ENCODE results near the gene RNF169. TPM values are rescaled to one million over a fixed set of nuclear protein-coding genes. Genes with fewer than 3 reads are reported as not detected.
"Not testable (repeated sequence)": the region's sequence is repeated elsewhere in the genome, so short reads cannot be mapped to it uniquely, and the experiment has no call there.

The RNF169 gene
- total and polyA plus RNA-seq, 2 donors, result 6.4 to 35.8 TPM

DNA sequence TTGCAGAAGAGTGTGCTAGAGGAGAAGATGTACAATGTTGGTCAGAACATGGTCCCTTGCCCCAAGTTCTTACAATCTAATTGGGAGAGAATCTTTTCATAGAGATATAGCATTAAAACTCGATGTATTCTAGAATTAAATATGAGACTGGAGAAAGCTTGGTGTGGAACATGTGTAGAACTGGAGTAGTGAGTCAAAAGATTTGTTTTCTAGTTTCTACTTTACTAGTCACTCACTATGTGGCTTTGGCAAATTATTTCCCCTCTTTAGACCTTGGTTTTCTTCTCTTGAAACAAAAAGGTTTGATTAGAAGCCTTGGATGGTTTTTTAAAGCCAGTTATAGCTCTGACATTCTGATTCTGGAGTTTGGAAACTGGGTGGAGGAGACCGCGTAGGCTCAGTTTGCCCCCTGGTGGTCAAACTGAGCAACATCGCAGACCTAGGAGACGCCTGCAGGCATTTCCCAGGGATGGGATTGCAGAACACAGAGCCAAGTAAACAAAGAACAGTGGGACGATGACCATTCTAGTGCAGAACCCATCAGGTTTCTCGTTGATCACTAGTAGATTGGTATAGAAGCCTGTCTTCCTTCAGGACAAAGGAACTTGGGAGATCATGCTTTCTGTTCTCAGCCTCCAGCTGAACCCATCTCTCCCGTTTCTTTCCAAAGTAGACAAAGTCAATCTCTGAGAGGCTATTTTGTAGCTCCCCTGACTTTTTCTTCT, 8.9 kb upstream of the RNF169 start:
- Histone ChIP-seq H3K4me1 (ENCODE audit: insufficient read depth) (no peaks in the 10 kb centered on the region), H3K27ac (ENCODE audit: low read depth) (no peak overlapping the region), H3K4me3 (ENCODE audit: low read depth, low read length) (no peak overlapping the region), H3K36me3 (ENCODE audit: insufficient read depth) (no peaks in the 10 kb centered on the region)
- DNase-seq (ENCODE audit: extremely low spot score), result no peak
- WGBS, result 23% methylated on average over 8 of the region's 8 CpGs

DNA sequence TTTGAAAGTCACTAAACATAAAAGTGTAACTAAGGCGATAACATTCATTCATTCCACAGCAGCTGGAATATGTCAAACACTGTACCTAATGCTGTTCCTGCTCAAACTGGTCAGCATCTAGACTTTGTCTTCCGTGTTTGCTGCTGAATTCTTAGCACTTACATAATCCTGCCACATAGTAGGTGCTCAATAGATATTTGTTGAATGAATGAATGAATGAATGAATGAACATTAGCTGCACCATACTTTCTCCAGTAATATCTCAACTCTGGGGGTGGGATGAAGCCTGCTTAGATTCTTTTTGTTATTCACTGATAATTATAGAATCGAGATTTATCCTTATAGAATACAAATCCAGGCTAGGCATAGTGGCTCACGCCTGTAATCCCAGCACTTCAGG, 6.6 kb upstream of the RNF169 start:
- H3K27ac ChIP-seq (ENCODE audit: low read depth), result no peak overlapping the region
- no peaks in the 10 kb centered on the region for H3K4me1 ChIP-seq (ENCODE audit: insufficient read depth)
- 71% methylated on average over 4 of the region's 4 CpGs for WGBS
- DNase-seq (ENCODE audit: extremely low spot score), result no peak
- no peaks in the 10 kb centered on the region for H3K36me3 ChIP-seq (ENCODE audit: insufficient read depth)
- no peak overlapping the region for H3K4me3 ChIP-seq (ENCODE audit: low read depth, low read length)

- Histone ChIP-seq H3K27ac (ENCODE audit: low read depth) (no peak overlapping the region), H3K4me3 (ENCODE audit: low read depth, low read length) (no peak overlapping the region), H3K4me1 (ENCODE audit: insufficient read depth) (peaks cover 3% of the 10 kb centered on the region), H3K36me3 (ENCODE audit: insufficient read depth) (no peaks in the 10 kb centered on the region)
- no peak for DNase-seq (ENCODE audit: extremely low spot score)
These were observed 5.0 kb upstream of the RNF169 start for GRCh38 chr11:74743640-74744039.

GRCh38 chr11:74744277-74744676, 4.4 kb upstream of the RNF169 start:
- H3K4me3 ChIP-seq (ENCODE audit: low read depth, low read length), result no peak overlapping the region
- WGBS, result 55% methylated on average over 4 of the region's 4 CpGs
- no peak overlapping the region for H3K27ac ChIP-seq (ENCODE audit: low read depth)
- no peak for DNase-seq (ENCODE audit: extremely low spot score)
- H3K36me3 ChIP-seq (ENCODE audit: insufficient read depth), result no peaks in the 10 kb centered on the region
- peaks cover 3% of the 10 kb centered on the region for H3K4me1 ChIP-seq (ENCODE audit: insufficient read depth)

DNA sequence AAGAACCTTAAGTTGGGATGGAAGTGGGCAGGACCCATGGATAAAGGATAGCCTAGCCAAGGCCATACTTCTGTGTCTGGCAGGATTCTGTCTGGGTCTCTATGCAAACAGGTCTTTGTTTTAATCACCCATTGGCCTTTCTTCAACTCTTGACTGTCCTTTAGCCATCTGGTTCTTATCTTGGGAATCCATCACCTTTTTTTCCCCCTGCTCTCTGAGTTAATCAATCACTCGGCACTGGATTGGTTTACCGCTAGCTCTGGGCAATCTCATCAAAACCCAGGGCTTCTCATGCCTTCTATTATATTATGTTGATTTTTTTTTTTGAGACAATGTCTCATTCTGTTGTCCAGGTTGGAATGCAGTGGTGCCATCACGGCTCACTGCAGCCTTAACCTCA, 1.8 kb upstream of the RNF169 start:
- H3K4me3 ChIP-seq (ENCODE audit: low read depth, low read length), result no peak overlapping the region
- peaks cover 5% of the 10 kb centered on the region for H3K4me1 ChIP-seq (ENCODE audit: insufficient read depth)
- H3K27ac ChIP-seq (ENCODE audit: low read depth), result no peak overlapping the region
- 95% methylated on average over 3 of the region's 3 CpGs for WGBS
- H3K36me3 ChIP-seq (ENCODE audit: insufficient read depth), result peaks cover 2% of the 10 kb centered on the region
- DNase-seq (ENCODE audit: extremely low spot score), result no peak

GRCh38 chr11:74749127-74749964, 697 bp downstream of the RNF169 start:
- peak; percentile 23 for DNase-seq (ENCODE audit: extremely low spot score)
- Histone ChIP-seq H3K4me1 (ENCODE audit: insufficient read depth) (peaks cover 5% of the 10 kb centered on the region), H3K36me3 (ENCODE audit: insufficient read depth) (peaks cover 2% of the 10 kb centered on the region), H3K4me3 (ENCODE audit: low read depth, low read length) (peak overlapping the region; percentile 96), H3K27ac (ENCODE audit: low read depth) (peak overlapping the region; percentile 91)
- under 1% methylated on average over 63 of the region's 63 CpGs for WGBS

DNA sequence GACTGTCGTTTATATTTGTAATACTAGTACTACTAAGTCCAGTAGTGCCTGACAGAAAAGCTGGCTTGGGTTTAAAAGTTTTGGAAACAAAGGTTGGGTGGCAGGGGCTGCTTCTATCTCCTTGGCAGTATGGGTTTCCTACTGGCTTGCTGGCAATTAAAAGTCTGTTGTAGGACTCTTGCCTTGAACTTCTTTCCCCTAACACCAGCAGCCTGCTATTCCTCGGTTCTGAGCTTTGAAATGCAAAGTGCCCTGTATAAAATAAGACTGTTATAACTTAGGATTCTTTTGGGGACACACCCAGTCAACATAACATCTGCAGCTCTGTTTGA, 1.3 kb downstream of the RNF169 start:
- 5% methylated on average over 2 of the region's 2 CpGs for WGBS
- H3K27ac ChIP-seq (ENCODE audit: low read depth), result no peak overlapping the region
- peaks cover 5% of the 10 kb centered on the region for H3K4me1 ChIP-seq (ENCODE audit: insufficient read depth)
- H3K4me3 ChIP-seq (ENCODE audit: low read depth, low read length), result peak overlapping the region; percentile 96
- DNase-seq (ENCODE audit: extremely low spot score), result no peak
- H3K36me3 ChIP-seq (ENCODE audit: insufficient read depth), result peaks cover 2% of the 10 kb centered on the region

DNA sequence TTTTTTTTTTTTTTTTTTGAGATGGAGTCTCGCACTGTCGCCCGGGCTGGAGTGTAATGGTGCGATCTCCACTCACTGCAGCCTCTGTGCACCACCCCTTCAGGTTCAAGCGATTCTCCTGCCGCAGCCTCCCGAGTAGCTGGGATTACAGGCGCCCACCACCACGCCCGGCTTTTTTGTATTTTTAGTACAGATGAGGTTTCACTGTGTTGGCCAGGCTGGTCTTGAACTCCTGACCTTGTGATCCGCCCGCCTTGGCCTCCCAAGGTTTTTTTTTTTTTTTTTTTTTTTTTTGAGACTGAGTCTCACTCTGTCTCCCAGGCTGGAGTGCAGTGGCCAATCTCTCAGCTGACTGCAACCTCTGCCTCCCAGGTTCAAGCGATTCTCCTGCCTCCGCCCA, 1.9 kb downstream of the RNF169 start:
- WGBS, result 95% methylated on average over 14 of the region's 14 CpGs
- not testable (repeated sequence) for DNase-seq (ENCODE audit: extremely low spot score); H3K36me3 ChIP-seq (ENCODE audit: insufficient read depth); H3K4me1 ChIP-seq (ENCODE audit: insufficient read depth); H3K27ac ChIP-seq (ENCODE audit: low read depth); H3K4me3 ChIP-seq (ENCODE audit: low read depth, low read length)

DNA sequence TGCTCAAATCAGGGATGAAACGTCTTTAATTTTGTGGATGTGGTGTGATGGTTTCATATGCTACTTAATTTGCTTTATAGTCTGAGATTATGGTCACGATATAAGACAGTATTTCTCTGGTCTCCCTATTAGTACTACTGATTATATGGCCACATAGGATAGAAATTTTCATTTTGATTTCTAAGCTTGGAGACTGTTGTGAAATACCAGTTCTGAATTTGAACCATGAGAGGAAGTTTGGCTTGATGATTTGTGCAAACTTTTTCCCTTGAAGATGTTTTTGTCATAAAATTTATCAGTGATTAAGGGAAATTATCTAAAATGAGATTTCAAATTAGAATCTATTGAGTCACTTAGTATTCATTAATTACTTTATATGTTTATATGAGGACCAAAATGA, 2.7 kb downstream of the RNF169 start:
- WGBS, result 87% methylated on average over 2 of the region's 2 CpGs
- DNase-seq (ENCODE audit: extremely low spot score), result no peak
- peaks cover 5% of the 10 kb centered on the region for H3K4me1 ChIP-seq (ENCODE audit: insufficient read depth)

DNA sequence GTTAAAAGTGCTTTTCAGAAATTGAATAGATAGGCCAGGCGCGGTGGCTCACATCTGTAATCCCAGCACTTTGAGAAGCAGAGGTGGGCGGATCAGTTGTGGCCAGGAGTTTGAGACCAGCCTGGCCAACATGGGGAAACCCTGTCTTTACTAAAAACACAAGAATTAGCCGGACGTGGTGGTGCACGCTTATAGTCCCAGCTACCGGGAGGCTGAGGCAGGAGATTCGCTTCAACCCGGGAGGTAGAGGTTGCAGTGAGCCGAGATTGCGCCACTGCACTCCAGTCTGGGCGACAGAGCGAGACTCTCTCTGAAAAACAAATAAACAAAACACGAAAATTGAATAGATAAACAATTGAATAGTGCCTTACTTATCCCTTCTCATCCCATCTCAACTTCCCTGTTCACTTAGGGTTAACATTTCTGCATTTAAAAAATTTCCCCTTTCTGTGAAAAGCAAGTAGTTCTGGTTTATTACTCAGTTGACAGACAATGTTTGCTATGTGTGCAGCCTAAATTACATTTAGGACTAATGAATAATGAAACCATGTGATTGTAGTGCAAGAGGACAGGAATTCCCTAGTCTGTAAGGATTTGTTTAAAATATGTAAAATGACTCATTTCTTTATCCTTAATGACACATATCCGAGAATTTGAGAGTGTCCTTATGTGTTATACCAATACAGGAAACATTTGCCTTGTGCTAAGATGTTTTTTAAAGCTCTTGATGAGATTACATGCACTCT, 6.0 kb downstream of the RNF169 start:
- WGBS, result 73% methylated on average over 15 of the region's 15 CpGs
- peaks cover 2% of the 10 kb centered on the region for H3K36me3 ChIP-seq (ENCODE audit: insufficient read depth)
- H3K4me1 ChIP-seq (ENCODE audit: insufficient read depth), result peaks cover 2% of the 10 kb centered on the region
- H3K4me3 ChIP-seq (ENCODE audit: low read depth, low read length), result no peak overlapping the region
- H3K27ac ChIP-seq (ENCODE audit: low read depth), result no peak overlapping the region
- no peak for DNase-seq (ENCODE audit: extremely low spot score)

More for the DNA sequence above, 2.7 kb downstream of the RNF169 start:
- Histone ChIP-seq H3K27ac (ENCODE audit: low read depth) (no peak overlapping the region), H3K4me3 (ENCODE audit: low read depth, low read length) (no peak overlapping the region), H3K36me3 (ENCODE audit: insufficient read depth) (peaks cover 2% of the 10 kb centered on the region)

GRCh38 chr11:74755395-74755995, 6.8 kb downstream of the RNF169 start:
- no peaks in the 10 kb centered on the region for H3K4me1 ChIP-seq (ENCODE audit: insufficient read depth)

DNA sequence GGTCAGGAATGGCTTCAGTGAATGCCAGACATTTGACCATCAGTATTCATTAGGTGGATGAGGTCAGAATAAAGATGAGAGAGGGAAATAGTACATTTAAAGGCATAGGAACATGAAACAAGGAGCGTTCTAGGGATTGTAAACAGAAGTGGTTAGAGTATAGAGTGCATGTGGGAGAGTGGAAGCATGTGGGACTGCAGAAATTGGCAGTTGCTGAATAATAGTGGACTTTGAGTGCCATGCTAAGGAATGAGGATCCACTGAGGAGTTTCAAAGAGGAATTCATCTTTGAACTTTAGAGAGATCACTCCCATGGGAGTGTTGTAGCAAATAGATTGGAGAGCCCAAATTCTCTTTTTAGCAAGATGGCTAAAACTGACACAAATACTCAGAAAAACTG, 7.9 kb downstream of the RNF169 start:
- Histone ChIP-seq H3K36me3 (ENCODE audit: insufficient read depth) (no peaks in the 10 kb centered on the region), H3K4me3 (ENCODE audit: low read depth, low read length) (no peak overlapping the region), H3K4me1 (ENCODE audit: insufficient read depth) (no peaks in the 10 kb centered on the region), H3K27ac (ENCODE audit: low read depth) (no peak overlapping the region)
- no peak for DNase-seq (ENCODE audit: extremely low spot score)
- 95% methylated on average over 1 of the region's 1 CpG for WGBS

More at GRCh38 chr11:74755395-74755995, 6.8 kb downstream of the RNF169 start:
- no peak for DNase-seq (ENCODE audit: extremely low spot score)
- 56% methylated on average over 1 of the region's 1 CpG for WGBS
- Histone ChIP-seq H3K36me3 (ENCODE audit: insufficient read depth) (peaks cover 2% of the 10 kb centered on the region), H3K4me3 (ENCODE audit: low read depth, low read length) (no peak overlapping the region), H3K27ac (ENCODE audit: low read depth) (no peak overlapping the region)

- no peak overlapping the region for H3K4me3 ChIP-seq (ENCODE audit: low read depth, low read length)
- no peaks in the 10 kb centered on the region for H3K4me1 ChIP-seq (ENCODE audit: insufficient read depth)
- DNase-seq (ENCODE audit: extremely low spot score), result no peak
- H3K36me3 ChIP-seq (ENCODE audit: insufficient read depth), result no peaks in the 10 kb centered on the region
- WGBS, result 97% methylated on average over 1 of the region's 1 CpG
- no peak overlapping the region for H3K27ac ChIP-seq (ENCODE audit: low read depth)
These were observed 18.3 kb downstream of the RNF169 start for GRCh38 chr11:74766905-74767304.

Data from urinary bladder (tissue), 4 donors.